ENCODE results near the gene OR1I1. TPM values are rescaled to one million over a fixed set of nuclear protein-coding genes. Genes with fewer than 3 reads are reported as not detected.

Gene OR1I1
- total RNA-seq, 1 donor from 2014 or later: not detected

GRCh38 chr19:15142313-15142712 is 60.3 kb downstream of the OR1I1 start:
- H2AFZ ChIP-seq (replicated peaks): no peak overlapping the region
- TF ChIP-seq CTCF (IDR thresholded peaks at IDR 0.05): no peak
- TF ChIP-seq EZH2phosphoT487 (IDR thresholded peaks at IDR 0.05): no peak
- TF ChIP-seq EZH2 (IDR thresholded peaks at IDR 0.05): no peak
- no peak overlapping the region for H3K9ac ChIP-seq
- no peak overlapping the region for H3K27ac ChIP-seq
- H4K20me1 ChIP-seq (ENCODE audit: low read depth): no peaks in the 10 kb centered on the region
- H3K4me2 ChIP-seq: no peak overlapping the region
- Mint-ChIP-seq H3K4me3 (no peak overlapping the region), H3K27ac (no peak overlapping the region), H3K4me1 (no peaks in the 10 kb centered on the region), H3K36me3 (no peaks in the 10 kb centered on the region), H3K27me3 (ENCODE audit: insufficient read depth, low read depth) (peaks cover 2% of the 10 kb centered on the region), H3K9me3 (peaks cover 16% of the 10 kb centered on the region)
- no peaks in the 10 kb centered on the region for H3K9me3 ChIP-seq (ENCODE audit: low read depth)
- no peaks in the 10 kb centered on the region for H3K36me3 ChIP-seq
- H3K4me3 ChIP-seq: no peak overlapping the region
- no peaks in the 10 kb centered on the region for H3K79me2 ChIP-seq (ENCODE audit: low read depth)
- no peaks in the 10 kb centered on the region for H3F3A ChIP-seq (ENCODE audit: low read depth)
- no peaks in the 10 kb centered on the region for H3K27me3 ChIP-seq
- no peaks in the 10 kb centered on the region for H3K4me1 ChIP-seq
- DNase-seq (ENCODE audit: low spot score): no peak

Other genes with a start within 250 kb of the OR1I1 start
- not detected in 2 replicates for gene OR7A5, start 247.0 kb upstream of the OR1I1 start, total RNA-seq (ENCODE audit: low replicate concordance)
- not detected in 2 replicates for gene OR7C1, start 247.0 kb upstream of the OR1I1 start, total RNA-seq (ENCODE audit: low replicate concordance)
- not detected in 2 replicates for gene OR7A10, start 233.3 kb upstream of the OR1I1 start, total RNA-seq (ENCODE audit: low replicate concordance)
- gene OR7A17, start 196.1 kb upstream of the OR1I1 start, total RNA-seq (ENCODE audit: low replicate concordance): not detected in 2 replicates
- not detected in 2 replicates for gene OR7C2, start 140.7 kb upstream of the OR1I1 start, total RNA-seq (ENCODE audit: low replicate concordance)
- gene SLC1A6, start 102.3 kb upstream of the OR1I1 start, total RNA-seq (ENCODE audit: low replicate concordance): 15.0 and 21.5 TPM in 2 replicates
- gene CASP14, start 32.7 kb upstream of the OR1I1 start, total RNA-seq (ENCODE audit: low replicate concordance): not detected in 2 replicates
- gene SYDE1, start 25.2 kb downstream of the OR1I1 start, total RNA-seq (ENCODE audit: low replicate concordance): 8.0 and 25.2 TPM in 2 replicates
- 17.1 and 71.8 TPM in 2 replicates for gene NOTCH3, start 118.8 kb downstream of the OR1I1 start, total RNA-seq (ENCODE audit: low replicate concordance)
- 2.2 and 2.3 TPM in 2 replicates for gene EPHX3, start 150.2 kb downstream of the OR1I1 start, total RNA-seq (ENCODE audit: low replicate concordance)